H9 (cell line): Measurements from ENCODE around the gene HCFC2. TPM values are rescaled to one million over a fixed set of nuclear protein-coding genes. Genes with fewer than 3 reads are reported as not detected.
A peak's percentile ranks its signal among the peaks of the same experiment; 100 is the strongest.
"Not testable (repeated sequence)": the region's sequence is repeated elsewhere in the genome, so short reads cannot be mapped to it uniquely, and the experiment has no call there.

ENCODE experiments used
- DNase-seq: peaks from one replicate; pipeline ENCODE4 v3.0.0-alpha.2; 2017
- H2AFZ ChIP-seq: one replicate; pipeline ENCODE4 v1.6.1; 2013; ENCODE audit warnings: mild to moderate bottlenecking, low read length, control low read depth, moderate library complexity
- H2AK5ac ChIP-seq: 2 replicates; pipeline ENCODE4 v1.6.1; 2013; ENCODE audit warnings: low read length, control low read depth, mixed read lengths; ENCODE audit not compliant: insufficient read length
- H2BK120ac ChIP-seq: one replicate; pipeline ENCODE4 v1.6.1; 2013; ENCODE audit warnings: low read depth, mild to moderate bottlenecking, low read length, control low read depth, inconsistent platforms; ENCODE audit not compliant: poor library complexity, severe bottlenecking
- H2BK12ac ChIP-seq: 2 replicates; pipeline ENCODE4 v1.6.1; 2013; ENCODE audit warnings: low read length, control low read depth, mixed read lengths, low read depth; ENCODE audit not compliant: insufficient read length
- H2BK15ac ChIP-seq: 2 replicates; pipeline ENCODE4 v1.6.1; 2013; ENCODE audit warnings: low read depth, low read length, control low read depth
- H2BK20ac ChIP-seq: one replicate; pipeline ENCODE4 v1.6.1; 2013; ENCODE audit warnings: low read depth, mild to moderate bottlenecking, low read length, control low read depth, inconsistent platforms; ENCODE audit not compliant: poor library complexity, severe bottlenecking
- H2BK5ac ChIP-seq: 2 replicates; pipeline ENCODE4 v1.6.1; 2013; ENCODE audit warnings: low read length, control low read depth, mixed read lengths; ENCODE audit not compliant: insufficient read length
- H3K14ac ChIP-seq: 2 replicates; pipeline ENCODE4 v1.6.1; 2013; ENCODE audit warnings: low read length, control low read depth; ENCODE audit not compliant: insufficient read depth
- H3K18ac ChIP-seq: 2 replicates; pipeline ENCODE4 v1.6.1; 2013; ENCODE audit warnings: low read depth, mild to moderate bottlenecking, mixed read lengths, low read length, control low read depth; ENCODE audit not compliant: insufficient read length
- H3K23ac ChIP-seq: 2 replicates; pipeline ENCODE4 v1.6.1; 2013; ENCODE audit warnings: low read length, control low read depth, mixed read lengths, low read depth; ENCODE audit not compliant: insufficient read length
- H3K23me2 ChIP-seq: 2 replicates; pipeline ENCODE4 v1.6.1; 2013; ENCODE audit warnings: low read depth, mild to moderate bottlenecking, mixed read lengths, low read length, control low read depth; ENCODE audit not compliant: insufficient read length, poor library complexity, severe bottlenecking
- H3K27ac ChIP-seq: 2 replicates; pipeline ENCODE4 v1.5.1; 2013; ENCODE audit warnings: low read length, control low read depth, mixed read lengths, low read depth; ENCODE audit not compliant: insufficient read length
- H3K27me3 ChIP-seq: 2 replicates; pipeline ENCODE4 v1.6.1; 2013; ENCODE audit warnings: low read length, control low read depth, inconsistent platforms; ENCODE audit not compliant: insufficient read depth
- H3K4ac ChIP-seq: 2 replicates; pipeline ENCODE4 v1.6.1; 2013; ENCODE audit warnings: low read depth, mild to moderate bottlenecking, control low read depth, inconsistent platforms, low read length, moderate library complexity
- H3K4me1 ChIP-seq: 2 replicates; pipeline ENCODE4 v1.6.1; 2013; ENCODE audit warnings: low read length, control low read depth, inconsistent platforms; ENCODE audit not compliant: insufficient read depth
- H3K4me2 ChIP-seq: 2 replicates; pipeline ENCODE4 v1.6.1; 2013; ENCODE audit warnings: low read length, control low read depth, mixed read lengths; ENCODE audit not compliant: insufficient read length, insufficient read depth
- H3K56ac ChIP-seq: 2 replicates; pipeline ENCODE4 v1.6.1; 2013; ENCODE audit warnings: low read depth, mild to moderate bottlenecking, mixed read lengths, low read length, control low read depth; ENCODE audit not compliant: insufficient read length
- H3K79me1 ChIP-seq: 2 replicates; pipeline ENCODE4 v1.6.1; 2013; ENCODE audit warnings: low read depth, mild to moderate bottlenecking, moderate library complexity, low read length, control low read depth, inconsistent platforms; ENCODE audit not compliant: insufficient read depth, poor library complexity, severe bottlenecking
- H3K79me2 ChIP-seq: 2 replicates; pipeline ENCODE4 v1.6.1; 2013; ENCODE audit warnings: low read length, control low read depth, inconsistent platforms; ENCODE audit not compliant: insufficient read depth
- H3K9ac ChIP-seq: 2 replicates; pipeline ENCODE4 v1.6.1; 2013; ENCODE audit warnings: low read length, control low read depth, mixed read lengths; ENCODE audit not compliant: insufficient read length; ENCODE audit errors: extremely low read depth
- H3K9me3 ChIP-seq: one replicate; pipeline ENCODE4 v1.6.1; 2013; ENCODE audit warnings: low read depth, low read length, inconsistent platforms; ENCODE audit not compliant: control insufficient read depth
- H3T11ph ChIP-seq: one replicate; pipeline ENCODE4 v1.6.1; 2013; ENCODE audit warnings: mild to moderate bottlenecking, low read length, control low read depth, inconsistent platforms
- H4K20me1 ChIP-seq: one replicate; pipeline ENCODE4 v1.6.1; 2013; ENCODE audit not compliant: control insufficient read depth, insufficient read length, insufficient read depth
- H4K5ac ChIP-seq: 2 replicates; pipeline ENCODE4 v1.6.1; 2013; ENCODE audit warnings: low read depth, mild to moderate bottlenecking, mixed read lengths, low read length, control low read depth; ENCODE audit not compliant: insufficient read length
- H4K8ac ChIP-seq: replicated peaks from 2 replicates; pipeline ENCODE4 v1.6.1; 2013; ENCODE audit warnings: low read length, control low read depth, mixed read lengths, low read depth; ENCODE audit not compliant: insufficient read length
- H4K91ac ChIP-seq: 2 replicates; pipeline ENCODE4 v1.6.1; 2013; ENCODE audit warnings: low read depth, mild to moderate bottlenecking, moderate library complexity, mixed read lengths, low read length, control low read depth; ENCODE audit not compliant: insufficient read length
- H3K27ac Mint-ChIP-seq, 3 experiments: 2 replicates in 2 of 3; 3 replicates in 1 of 3; pipeline ENCODE4 v1.8.0; 2020 to 2021; ENCODE audit warnings: mixed read lengths in 3 of 3, mild to moderate bottlenecking in 1 of 3, moderate library complexity in 1 of 3
- H3K27me3 Mint-ChIP-seq: 2 replicates; pipeline ENCODE4 v1.8.0; 2021; ENCODE audit warnings: low read depth, mild to moderate bottlenecking, moderate library complexity, mixed read lengths
- H3K36me3 Mint-ChIP-seq, 3 experiments: 2 replicates in 2 of 3; 3 replicates in 1 of 3; pipeline ENCODE4 v1.8.0; 2020 to 2021; ENCODE audit warnings: low read depth in 3 of 3, mixed read lengths in 3 of 3; ENCODE audit not compliant: insufficient read depth in 1 of 3
- H3K4me1 Mint-ChIP-seq, 2 experiments: 2 replicates each; pipeline ENCODE4 v1.8.0; 2020; ENCODE audit warnings: mixed read lengths in 2 of 2
- H3K4me3 Mint-ChIP-seq, 2 experiments: 2 replicates in 1 of 2; 3 replicates in 1 of 2; pipeline ENCODE4 v1.8.0; 2020 to 2021; ENCODE audit warnings: mild to moderate bottlenecking in 2 of 2, mixed read lengths in 2 of 2, moderate library complexity in 1 of 2
- H3K9me3 Mint-ChIP-seq, 2 experiments: 2 replicates in 1 of 2; 3 replicates in 1 of 2; pipeline ENCODE4 v1.8.0; 2020; ENCODE audit warnings: mild to moderate bottlenecking in 2 of 2, mixed read lengths in 2 of 2, moderate library complexity in 1 of 2
- CTCF ChIP-seq: fragments of 200-600 bp; sonication (generic); conservative IDR thresholded peaks from 3 replicates; pipeline ENCODE4 v1.8.0; 2021; ENCODE audit warnings: antibody characterized with exemption, mild to moderate bottlenecking
- WGBS: extraction: QIAGEN DNeasy Blood & Tissue Kit; methylation state at CpG from one replicate; pipeline ENCODE4 v1.1.7; 2013; ENCODE audit warnings: missing lambda C conversion rate, low lambda C conversion rate, mixed read lengths; ENCODE audit not compliant: insufficient read length; ENCODE audit errors: extremely low coverage; 5-methylcytosine and 5-hydroxymethylcytosine counted together
- long read RNA-seq: library from polyadenylated mRNA; unstranded; transcript quantifications from one replicate; pipeline ENCODE4 v2.0.0, GENCODE V29; 2020
- total RNA-seq: library from RNA; stranded (reverse); gene quantifications from 2 replicates; pipeline ENCODE4 v1.2.1, GENCODE V29; 2021

The HCFC2 gene
- 1.4 and 1.9 TPM in 2 replicates for total RNA-seq
- long read RNA-seq, full-length matches to known transcripts = 1 of 5 reads
- long read RNA-seq, partial matches to known transcripts = 1 of 5 reads
- long read RNA-seq, other reads (novel, unspliced or antisense) = 3 of 5 reads

- Histone ChIP-seq H3K79me1 (no peaks in the 10 kb centered on the region), H3K79me2 (no peaks in the 10 kb centered on the region), H3K4ac (no peak within 1 kb of the TSS), H2BK15ac (no peak within 1 kb of the TSS), H2AK5ac (no peak within 1 kb of the TSS), H4K5ac (no peak within 1 kb of the TSS), H3K9ac (peak within 1 kb of the TSS; percentile 70), H3K18ac (peak within 1 kb of the TSS; percentile 73), H3K56ac (no peak within 1 kb of the TSS), H4K20me1 (no peaks in the 10 kb centered on the region), H2AFZ (peak within 1 kb of the TSS; percentile 42), H3K4me2 (peak within 1 kb of the TSS; percentile 92), H2BK120ac (no peak within 1 kb of the TSS), H3K23ac (peak within 1 kb of the TSS; percentile 14), H3K27ac (no peak within 1 kb of the TSS), H3K9me3 (no peaks in the 10 kb centered on the region), H4K91ac (no peak within 1 kb of the TSS), H3K27me3 (no peaks in the 10 kb centered on the region), H2BK5ac (no peak within 1 kb of the TSS), H2BK20ac (no peak within 1 kb of the TSS), H3T11ph (no peak within 1 kb of the TSS), H2BK12ac (no peak within 1 kb of the TSS), H3K4me1 (no peaks in the 10 kb centered on the region), H3K14ac (no peak within 1 kb of the TSS; the same call in 1 of the 2 replicates), H4K8ac (no peak within 1 kb of the TSS), H3K23me2 (peaks cover 15% of the 10 kb centered on the region)
- H3K27me3 Mint-ChIP-seq = peaks cover 32% of the 10 kb centered on the region
- whole genome bisulfite sequencing = no CpG with 5 or more reads among the region's 74 CpGs
- H3K36me3 Mint-ChIP-seq = no peaks in the 10 kb centered on the region
- peaks cover 10 to 11% of the 10 kb centered on the region in 2 experiments for H3K4me1 Mint-ChIP-seq
- peak; percentile 92 for DNase-seq
- H3K9me3 Mint-ChIP-seq = no peaks in the 10 kb centered on the region
- no peak within 1 kb of the TSS for H3K27ac Mint-ChIP-seq
- TF ChIP-seq CTCF = no peak
- peak within 1 kb of the TSS; percentile 90 to 94 for H3K4me3 Mint-ChIP-seq
These were observed at the start of gene HCFC2 for GRCh38 chr12:104064031-104064841. HCFC2 (plus strand) TSS chr12:104064531; CDS start chr12:104064561, 30 bp downstream.

DNA sequence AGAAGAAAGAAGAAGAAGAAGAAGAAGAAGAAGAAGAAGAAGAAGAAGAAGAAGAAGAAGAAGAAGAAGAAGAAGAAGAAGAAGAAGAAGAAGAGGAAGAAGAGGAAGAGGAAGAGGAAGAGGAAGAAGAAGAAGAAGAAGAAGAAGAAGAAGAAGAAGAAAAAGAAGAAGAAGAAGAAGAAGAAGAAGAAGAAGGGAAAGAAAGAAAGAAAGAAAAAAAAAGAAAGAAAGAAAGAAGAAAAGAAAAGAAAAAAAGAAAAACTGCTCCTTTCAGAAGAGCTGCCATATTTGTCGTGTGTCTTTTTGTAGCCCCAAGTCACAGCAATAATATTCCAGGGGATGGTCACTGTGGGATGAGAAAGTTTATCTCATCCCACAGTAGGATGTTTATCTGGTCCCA is 42.5 kb upstream of the HCFC2 start:
- H3K9me3 Mint-ChIP-seq = peaks cover 11 to 18% of the 10 kb centered on the region in 2 experiments
- H3K9me3 ChIP-seq, DNase-seq, H2AFZ ChIP-seq, H2BK5ac ChIP-seq, H2BK20ac ChIP-seq, H3K79me1 ChIP-seq, H3K4me3 Mint-ChIP-seq, H3K18ac ChIP-seq, H3K27me3 ChIP-seq, H3K14ac ChIP-seq, H3K36me3 Mint-ChIP-seq, H3K4me2 ChIP-seq, H3K27ac ChIP-seq, H4K91ac ChIP-seq, H4K5ac ChIP-seq, H2BK15ac ChIP-seq, H2BK120ac ChIP-seq, H3K4me1 ChIP-seq, H4K20me1 ChIP-seq, H3K9ac ChIP-seq, H2BK12ac ChIP-seq, H3K4ac ChIP-seq, H2AK5ac ChIP-seq, H3K27ac Mint-ChIP-seq, H3K79me2 ChIP-seq, H3K56ac ChIP-seq, H3K27me3 Mint-ChIP-seq, H3K23ac ChIP-seq, H4K8ac ChIP-seq, H3T11ph ChIP-seq, H3K4me1 Mint-ChIP-seq, H3K23me2 ChIP-seq: not testable (repeated sequence)
- no CpG with 5 or more reads among the region's 1 CpG for WGBS
